GM12878 (cell line): Measurements from ENCODE around the gene NEAT1. TPM values are rescaled to one million over a fixed set of nuclear protein-coding genes. Genes with fewer than 3 reads are reported as not detected.
A peak's percentile ranks its signal among the peaks of the same experiment; 100 is the strongest.

ENCODE experiments used
- ATAC-seq: fragments of 200-7000 bp; cut with Tn5 transposase; 3 replicates; pipeline ENCODE4 v1.9.1; 2020; ENCODE audit warnings: mild to moderate bottlenecking, moderate library complexity
- BruUV-seq: library from RNA; stranded (reverse); fragments of 400-500 nt; replicated peaks from 2 replicates; lab custom pipeline; 2021; lab: Mats Ljungman, UMichigan
- CTCF ChIA-PET: fragments of 300-600 bp; sonication (Branson Sonifier 250); formaldehyde crosslinking; extraction: SDS; loops from one replicate; lab custom pipeline; 2021; ENCODE audit warnings: inconsistent platforms; lab: Yijun Ruan, JAX
- POLR2A ChIA-PET: fragments of 350-600 bp; formaldehyde crosslinking; extraction: SDS; loops from one replicate; lab custom pipeline; 2021; ENCODE audit warnings: inconsistent platforms; lab: Charles Lee
- RAD21 ChIA-PET: fragments of 300-600 bp; sonication (Branson Sonifier 250); formaldehyde crosslinking; loops from one replicate; lab custom pipeline; 2023; ENCODE audit warnings: antibody characterized with exemption; ENCODE audit not compliant: unreplicated experiment; lab: Charles Lee
- SMC1A ChIA-PET: fragments of 300-600 bp; sonication (Branson Sonifier 250); formaldehyde crosslinking; loops from one replicate; lab custom pipeline; 2023; ENCODE audit not compliant: unreplicated experiment, uncharacterized antibody; lab: Charles Lee
- DNase-seq: peaks from one replicate; pipeline ENCODE4 v3.0.0-alpha.2; 2011; ENCODE audit warnings: low read depth, low spot score
- FAIRE-seq: peaks from 3 replicates; lab custom pipeline; 2011; peaks lifted over from hg19 to GRCh38; lab: Jason Lieb, UNC
- H2AFZ ChIP-seq: 2 replicates; pipeline ENCODE4 v1.6.0; 2011; ENCODE audit warnings: low read depth, low read length, control low read depth; ENCODE audit not compliant: control insufficient read depth
- H3K27ac ChIP-seq: 2 replicates; pipeline ENCODE4 v1.5.1; 2011; ENCODE audit warnings: control low read depth; ENCODE audit not compliant: control insufficient read depth, insufficient read depth
- H3K27me3 ChIP-seq, 2 experiments: replicated peaks in 1 of 2; 2 replicates each; pipeline versions ENCODE4 v1.6.0 to v1.6.1; 2011; ENCODE audit warnings: low read length in 1 of 2; ENCODE audit not compliant: control insufficient read depth in 2 of 2, insufficient read depth in 2 of 2
- H3K36me3 ChIP-seq, 2 experiments: 2 replicates each; pipeline ENCODE4 v1.5.1; 2011; ENCODE audit warnings: low read length in 1 of 2; ENCODE audit not compliant: control insufficient read depth in 2 of 2, insufficient read depth in 2 of 2
- H3K4me1 ChIP-seq: 2 replicates; pipeline ENCODE4 v1.6.1; 2011; ENCODE audit warnings: mild to moderate bottlenecking, low read length, moderate library complexity, mixed read lengths; ENCODE audit not compliant: control insufficient read depth, insufficient read depth
- H3K4me2 ChIP-seq: 2 replicates; pipeline ENCODE4 v1.6.0; 2011; ENCODE audit warnings: control low read depth; ENCODE audit not compliant: control insufficient read depth, insufficient read depth
- H3K4me3 ChIP-seq: fragments of 200-600 bp; sonication (generic); 2 replicates; pipeline ENCODE4 v1.5.1; 2016
- H3K79me2 ChIP-seq: 2 replicates; pipeline ENCODE4 v1.6.0; 2011; ENCODE audit warnings: low read length; ENCODE audit not compliant: control insufficient read depth, insufficient read depth
- H3K9ac ChIP-seq: 2 replicates; pipeline ENCODE4 v1.8.0; 2011; ENCODE audit warnings: low read length, control low read depth, mixed read lengths; ENCODE audit not compliant: control insufficient read depth, insufficient read depth
- H3K9me3 ChIP-seq: replicated peaks from 3 replicates; pipeline ENCODE4 v1.5.1; 2011; ENCODE audit warnings: mild to moderate bottlenecking, low read length; ENCODE audit not compliant: control insufficient read depth, insufficient read depth
- H4K20me1 ChIP-seq: 2 replicates; pipeline ENCODE4 v1.6.0; 2011; ENCODE audit not compliant: control insufficient read depth, insufficient read depth
- ATF2 ChIP-seq: IDR thresholded peaks from 2 replicates; pipeline ENCODE4 v1.6.1; 2012; ENCODE audit warnings: low read length, inconsistent platforms
- CEBPZ ChIP-seq: fragments of 150-350 bp; IDR thresholded peaks from 2 replicates; pipeline ENCODE4 v1.6.1; 2016; ENCODE audit warnings: low read depth, low read length
- CHD2 ChIP-seq: IDR thresholded peaks from 2 replicates; pipeline ENCODE4 v1.6.1; 2011; ENCODE audit warnings: low read depth, low read length, improper control_type of control experiment, borderline replicate concordance
- NFYA ChIP-seq: IDR thresholded peaks from 2 replicates; pipeline ENCODE4 v1.6.1; 2011; ENCODE audit warnings: low read depth, mild to moderate bottlenecking, low read length, improper control_type of control experiment, borderline replicate concordance
- POLR2A ChIP-seq: IDR thresholded peaks from 2 replicates; pipeline ENCODE4 v1.6.1; 2011; ENCODE audit warnings: low read depth, mild to moderate bottlenecking, low read length
- SMARCA5 ChIP-seq: fragments of 450-650 bp; IDR thresholded peaks from 2 replicates; pipeline ENCODE4 v1.6.1; 2017; ENCODE audit warnings: mild to moderate bottlenecking
- WGBS: methylation state at CpG from one replicate; pipeline ENCODE4 v1.1.6; 2016; ENCODE audit warnings: low lambda C conversion rate; ENCODE audit not compliant: insufficient replicate concordance, insufficient coverage; ENCODE audit errors: missing lambda C conversion rate; 5-methylcytosine and 5-hydroxymethylcytosine counted together
- in situ Hi-C: fragments of 300-500 bp; cut with MboI; formaldehyde crosslinking; loops from 9 replicates; pipeline ENCODE4 v1.14.3; 2018; ENCODE audit warnings: mixed read lengths
- intact Hi-C: fragments of 100-400 bp; cut with micrococcal nuclease; formaldehyde crosslinking; loops from one replicate; pipeline ENCODE4 v1.14.2; 2022; ENCODE audit not compliant: unreplicated experiment
- polyA plus RNA-seq, 11 experiments: library from polyadenylated mRNA; depleted of rRNA in 4 of 11; unstranded in 6 of 11; stranded (reverse) in 5 of 11; fragments of >200 nt; fragmentation: Nextera tagmentation in 4 of 11; fragmentation: Illumina TruSeq in 1 of 11; extraction: Ambion mirVana in 4 of 11; extraction: Trizol in 1 of 11; gene quantifications; 1 replicate in 1 of 11; 2 replicates in 10 of 11; pipeline versions ENCODE4 v1.2.1 to v1.2.3, GENCODE V29; 2011 to 2016; ENCODE audit warnings: inconsistent platforms in 2 of 11, missing spikeins in 2 of 11, low read depth in 1 of 11
- total RNA-seq, 4 experiments: library from RNA; depleted of rRNA in 3 of 4; stranded (reverse); fragments of >200 nt in 3 of 4; fragmentation: Illumina TruSeq in 1 of 4; extraction: Trizol in 1 of 4; gene quantifications; 2 replicates each; pipeline versions ENCODE4 v1.2.1 to v1.2.3, GENCODE V29; 2013 to 2021

NEAT1 gene
- total and polyA plus RNA-seq, 10 of the 15 experiments (the other 5 are each of a cell fraction or from before 2014, with no cell fraction given) = 13.6 to 328 (median 69.4) TPM

GRCh38 chr11:65399845-65400244, 22.8 kb upstream of the NEAT1 start:
- TF ChIP-seq SMARCA5 (no peak), NFYA (no peak), CHD2 (no peak), ATF2 (no peak)
- CTCF ChIA-PET = no interaction called here
- Histone ChIP-seq H3K9me3 (no peaks in the 10 kb centered on the region), H3K27ac (no peak overlapping the region), H2AFZ (no peak overlapping the region), H3K36me3 (peaks cover 12 to 34% of the 10 kb centered on the region in 2 experiments), H4K20me1 (no peaks in the 10 kb centered on the region), H3K27me3 (no peaks in the 10 kb centered on the region), H3K4me2 (no peak overlapping the region), H3K4me3 (no peak overlapping the region), H3K4me1 (peaks cover 17% of the 10 kb centered on the region), H3K79me2 (no peaks in the 10 kb centered on the region; the same call in 1 of the 2 replicates), H3K9ac (no peak overlapping the region)
- DNase-seq (no peak), FAIRE-seq (no peak), ATAC-seq (no peak)
- POLR2A ChIA-PET = no interaction called here
- in situ Hi-C loops (no loop called here), intact Hi-C loops (no loop called here)
- RAD21 ChIA-PET = no interaction called here
- SMC1A ChIA-PET = no interaction called here
- no TSS peak for BruUV-seq
- WGBS = 93% methylated on average over 10 of the region's 10 CpGs

- DNase-seq (no peak), FAIRE-seq (no peak), ATAC-seq (no peak)
- Histone ChIP-seq H3K36me3 (peaks cover 19 to 37% of the 10 kb centered on the region in 2 experiments), H3K27ac (no peak overlapping the region), H2AFZ (no peak overlapping the region), H3K9ac (no peak overlapping the region), H3K4me2 (no peak overlapping the region), H3K27me3 (no peaks in the 10 kb centered on the region), H3K4me1 (peaks cover 20% of the 10 kb centered on the region), H3K9me3 (no peaks in the 10 kb centered on the region), H4K20me1 (no peaks in the 10 kb centered on the region), H3K79me2 (no peaks in the 10 kb centered on the region; the same call in 1 of the 2 replicates), H3K4me3 (no peak overlapping the region)
- ChIA-PET RAD21 (no interaction called here), POLR2A (interaction anchor here (0.8 kb wide), 1 partner anchor 10 kb away, joined by 4 read pairs; no protein-coding TSS in a partner anchor), CTCF (no interaction called here), SMC1A (interaction anchor here (1.8 kb wide), 1 partner anchor 16 kb away, joined by 5 read pairs; no protein-coding TSS in a partner anchor)
- intact Hi-C loops (no loop called here), in situ Hi-C loops (no loop called here)
- no TSS peak for BruUV-seq
- TF ChIP-seq CEBPZ (no peak), POLR2A (0 out of 2 replicates have a peak, but pooled peaks have one; percentile 24)
- 92% methylated on average over 17 of the region's 17 CpGs for WGBS
These were observed 22.1 kb upstream of the NEAT1 start for GRCh38 chr11:65400307-65401072.
